GM18861 (cell line): ENCODE data around the gene FHOD1.

Experiments used
- ATAC-seq: cut with Tn5 transposase; IDR thresholded peaks from one replicate; pipeline ENCODE4 v1.9.1; 2021; ENCODE audit not compliant: unreplicated experiment

The FHOD1 gene

GRCh38 chr16:67247192-67248072 is at the start of gene FHOD1:
Gene FHOD1 (minus strand): TSS chr16:67247481. CDS start chr16:67247410, 71 bp downstream.
- peak; percentile 40 for ATAC-seq

- no peak for ATAC-seq
Observed at GRCh38 chr16:67296420-67296819, 49.1 kb upstream of the FHOD1 start.

GRCh38 chr16:67294938-67295361 is 47.7 kb upstream of the FHOD1 start:
- ATAC-seq, result no peak

GRCh38 chr16:67294171-67294757 is 47.0 kb upstream of the FHOD1 start:
- ATAC-seq, result no peak

GRCh38 chr16:67291461-67291860 is 44.2 kb upstream of the FHOD1 start:
- ATAC-seq, result no peak

GRCh38 chr16:67287960-67288359 is 40.7 kb upstream of the FHOD1 start:
- no peak for ATAC-seq

GRCh38 chr16:67286441-67287235 is 39.4 kb upstream of the FHOD1 start:
- no peak for ATAC-seq

GRCh38 chr16:67284699-67285646 is 37.7 kb upstream of the FHOD1 start:
- ATAC-seq, result no peak

GRCh38 chr16:67283826-67284555 is 36.7 kb upstream of the FHOD1 start:
- ATAC-seq, result no peak

GRCh38 chr16:67283039-67283825 is 36.0 kb upstream of the FHOD1 start:
- ATAC-seq, result no peak

GRCh38 chr16:67282447-67282805 is 35.1 kb upstream of the FHOD1 start:
- ATAC-seq, result no peak

GRCh38 chr16:67281536-67282446 is 34.5 kb upstream of the FHOD1 start:
- no peak for ATAC-seq

GRCh38 chr16:67280090-67281015 is 33.1 kb upstream of the FHOD1 start:
- no peak for ATAC-seq

- ATAC-seq, result peak; percentile 55
Observed at GRCh38 chr16:67279296-67280089, 32.2 kb upstream of the FHOD1 start, which contains the start of gene PLEKHG4. Gene PLEKHG4 (plus strand): TSS chr16:67279532. CDS start chr16:67280045, 513 bp downstream.

GRCh38 chr16:67278773-67279295 is 31.6 kb upstream of the FHOD1 start:
- peak; percentile 26 for ATAC-seq
